Measurements from ENCODE around the gene RBMS3.

RBMS3 gene

DNA sequence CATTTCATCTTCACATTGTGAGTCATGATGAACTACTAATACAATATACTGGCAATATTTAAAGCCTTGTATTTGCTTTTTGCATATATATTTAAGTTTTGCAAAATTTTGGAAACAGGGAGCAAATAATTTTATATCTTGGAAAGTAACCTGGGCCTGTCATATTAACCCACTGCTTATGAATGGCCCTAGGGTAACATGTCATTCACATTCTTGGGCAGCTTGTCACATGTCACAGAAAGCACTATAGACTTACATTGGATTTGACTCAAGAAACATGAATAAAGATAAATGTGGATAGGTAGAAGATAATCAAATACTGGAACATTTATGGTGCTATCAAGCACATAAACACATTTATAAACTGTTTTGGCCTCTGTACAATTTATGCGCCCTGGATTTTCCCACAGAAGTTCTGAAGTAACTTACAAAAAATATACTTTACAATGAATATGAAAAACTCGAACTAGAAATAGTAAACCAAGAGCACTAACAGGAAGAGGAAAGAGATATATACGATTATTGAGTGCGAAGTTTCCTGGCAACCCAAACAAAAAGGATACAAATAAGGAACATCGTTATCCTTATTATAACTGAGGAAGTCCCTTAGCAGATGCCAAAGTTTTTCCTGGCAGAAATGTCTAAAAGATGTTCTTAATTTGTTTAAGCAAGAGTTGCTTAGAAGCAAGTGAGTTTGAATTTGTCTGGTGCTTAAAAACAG is 257.2 kb downstream of the RBMS3 start:
- DNase-seq = no peak

DNA sequence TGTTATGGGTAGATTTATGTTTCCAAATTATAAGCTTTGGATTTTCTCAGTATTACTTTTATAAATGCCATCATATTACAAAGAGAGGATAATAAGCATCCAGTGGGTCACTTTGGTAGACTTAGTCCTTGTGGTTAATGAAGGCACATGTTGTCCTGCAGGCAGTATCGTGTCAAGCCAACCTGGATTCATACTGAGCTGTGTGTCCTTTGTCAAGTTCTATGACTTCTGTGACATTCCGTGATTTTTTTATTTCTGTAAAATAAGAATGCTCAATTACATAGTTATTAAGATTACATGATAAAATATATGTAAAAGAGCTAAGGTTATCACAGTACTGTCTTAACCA is 257.7 kb downstream of the RBMS3 start:
- DNase-seq = no peak

DNA sequence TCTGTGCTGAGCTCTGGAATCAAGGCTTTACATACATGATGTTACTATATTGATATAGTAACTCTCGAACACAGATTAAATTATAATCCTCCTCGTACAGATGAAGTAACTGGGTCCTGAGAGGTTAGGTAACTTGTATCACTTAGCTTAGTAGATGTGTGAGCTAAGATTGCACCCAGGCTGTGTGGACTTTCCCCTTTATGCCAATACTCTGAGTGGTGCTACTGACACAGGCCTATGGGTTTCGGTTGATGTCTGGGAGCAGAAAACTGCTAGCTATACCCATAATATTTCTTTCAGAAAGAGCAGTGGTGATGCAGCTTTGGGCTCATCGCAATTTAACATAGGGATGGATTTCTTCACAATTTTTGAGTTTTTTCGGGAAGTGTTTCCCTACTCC is 259.7 kb downstream of the RBMS3 start:
- no peak for DNase-seq

DNA sequence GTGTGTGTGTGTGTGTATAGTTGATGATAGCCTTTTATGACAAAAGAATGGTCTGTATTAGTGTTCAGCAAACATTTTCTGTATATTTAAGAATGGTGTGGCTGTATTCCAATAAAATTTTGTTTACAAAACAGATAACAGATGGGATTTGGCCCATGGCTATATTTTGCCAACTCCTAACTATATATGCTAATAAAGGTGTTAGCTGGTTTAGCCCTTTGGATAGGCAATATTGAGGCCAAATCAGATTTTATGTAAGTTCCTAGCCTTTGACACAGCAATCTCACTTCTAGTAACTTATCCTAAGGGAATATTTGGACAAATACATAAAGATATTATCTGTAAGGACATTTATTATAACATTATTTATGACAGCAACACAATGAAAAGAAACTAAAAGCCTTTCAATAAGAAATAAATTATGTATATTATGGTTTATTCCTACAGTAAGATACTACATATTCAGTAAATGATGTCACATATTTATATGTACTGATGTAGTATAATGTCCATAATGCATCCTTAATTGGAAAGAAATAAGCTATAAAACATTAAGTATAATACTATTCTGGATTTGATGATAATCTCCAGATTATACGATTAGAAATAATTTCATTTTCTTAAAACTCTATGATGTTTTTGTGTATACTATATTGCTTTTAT is 264.0 kb downstream of the RBMS3 start:
- DNase-seq = no peak

DNA sequence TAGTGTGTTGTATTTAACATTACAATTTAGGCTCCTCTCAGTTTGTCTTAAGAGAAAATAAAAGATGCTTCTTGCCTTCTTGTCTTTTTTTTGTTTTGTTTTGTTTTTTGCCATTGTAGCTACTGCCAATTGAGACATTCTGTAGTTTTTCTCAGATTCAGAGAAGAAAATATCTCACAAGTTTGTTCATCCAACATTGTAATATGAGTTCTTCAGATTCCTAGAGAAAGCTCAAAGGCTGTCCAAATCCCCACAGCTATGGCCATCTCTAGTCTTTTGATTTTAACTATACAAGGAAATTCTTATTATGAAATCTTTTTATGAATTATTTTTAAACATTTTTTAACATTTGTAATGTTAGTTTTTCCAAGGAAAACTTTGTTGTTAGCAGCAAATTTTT is 264.7 kb downstream of the RBMS3 start:
- DNase-seq = no peak

DNA sequence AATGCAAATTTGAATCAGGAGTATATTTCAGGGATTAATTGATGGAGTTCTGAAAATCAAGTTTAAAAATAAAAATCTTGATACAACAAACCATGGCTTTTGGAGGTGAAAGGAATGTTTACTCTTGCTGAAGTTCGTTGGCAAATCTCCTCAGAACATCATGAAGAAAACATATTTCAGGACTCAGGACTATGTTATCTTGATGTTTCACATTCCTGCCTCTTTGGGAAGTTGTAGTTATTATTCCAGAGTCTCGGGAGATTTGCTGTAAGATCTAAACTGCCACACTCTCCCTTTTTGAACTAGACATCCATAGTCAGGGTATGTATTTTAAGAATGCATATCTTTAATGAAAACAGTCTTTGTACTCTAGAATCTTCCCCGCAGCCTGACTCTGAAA is 271.2 kb downstream of the RBMS3 start:
- no peak for DNase-seq

DNA sequence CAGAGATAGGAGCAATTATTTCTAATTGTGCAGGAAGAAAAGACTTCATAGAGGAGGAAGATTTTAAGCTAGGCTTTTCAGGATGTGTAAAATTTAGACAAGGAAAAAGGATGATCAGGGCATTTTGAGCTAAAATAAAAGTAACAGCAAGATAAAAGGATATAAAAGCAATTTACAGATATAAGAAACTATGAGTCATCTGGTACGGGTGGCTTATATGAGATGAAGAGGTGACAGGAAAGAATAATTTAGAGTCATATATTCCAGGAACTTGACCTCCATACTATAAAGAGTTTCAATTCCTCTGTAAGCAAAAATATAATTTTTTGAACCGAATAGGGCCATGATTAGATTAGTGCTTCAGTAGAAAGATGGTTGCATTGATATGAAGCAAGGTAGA is 273.7 kb downstream of the RBMS3 start:
- DNase-seq = no peak

DNA sequence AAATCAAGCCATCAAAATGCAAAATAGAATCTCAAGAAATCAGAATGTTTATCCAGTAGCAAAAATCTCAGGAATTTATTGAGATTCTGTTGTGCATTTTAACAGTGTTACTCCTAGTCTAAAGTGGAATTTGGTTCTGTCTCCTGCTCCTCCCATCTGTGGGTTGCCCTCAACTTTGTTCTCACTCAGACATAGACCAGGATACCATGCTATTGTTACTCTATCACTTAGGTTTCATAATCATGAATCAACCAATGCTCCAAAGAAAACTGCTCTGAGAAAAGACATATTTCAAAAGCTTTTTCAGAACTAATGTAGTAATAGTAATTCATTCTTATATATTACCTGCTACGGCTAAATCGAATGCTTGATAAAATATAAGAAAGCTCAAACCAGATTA is 274.7 kb downstream of the RBMS3 start:
- DNase-seq = no peak

DNA sequence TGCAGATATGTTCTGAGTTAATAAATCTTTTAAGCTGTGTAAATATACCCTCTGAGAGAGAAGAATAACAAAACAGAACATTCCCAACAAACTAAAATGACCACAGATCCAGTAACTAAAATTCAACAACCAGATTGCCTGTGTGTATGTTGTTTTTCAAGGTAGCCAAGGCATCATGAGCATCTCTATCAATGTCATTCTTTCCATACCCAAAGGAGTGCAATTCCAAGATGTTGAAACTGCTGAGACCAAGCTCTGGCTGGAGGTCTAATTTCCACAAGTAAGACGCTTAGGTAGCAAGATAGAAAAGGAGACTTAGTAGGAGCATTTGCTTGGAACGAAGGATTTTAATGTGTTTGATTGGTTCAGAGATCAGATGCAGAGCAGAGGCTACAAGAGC is 276.3 kb downstream of the RBMS3 start:
- no peak for DNase-seq

DNA sequence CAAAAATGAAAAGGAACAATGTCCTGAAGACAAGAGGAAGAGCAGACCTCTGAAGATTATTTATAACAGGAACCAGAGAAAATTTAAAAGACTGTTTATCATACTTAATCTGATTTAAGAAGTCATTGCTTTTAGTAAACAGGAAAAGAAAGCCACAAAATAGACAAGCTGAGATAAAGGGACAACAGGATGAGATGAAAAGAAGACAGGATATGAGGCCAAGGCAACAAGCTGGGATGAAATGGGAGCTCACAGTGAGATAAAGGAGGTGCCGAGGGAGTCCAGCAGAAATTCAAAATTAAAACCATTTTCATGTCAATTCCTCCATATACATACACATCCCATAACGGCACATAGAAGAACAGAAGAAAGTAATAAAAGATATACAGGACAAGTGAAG is 277.0 kb downstream of the RBMS3 start:
- DNase-seq = no peak

DNA sequence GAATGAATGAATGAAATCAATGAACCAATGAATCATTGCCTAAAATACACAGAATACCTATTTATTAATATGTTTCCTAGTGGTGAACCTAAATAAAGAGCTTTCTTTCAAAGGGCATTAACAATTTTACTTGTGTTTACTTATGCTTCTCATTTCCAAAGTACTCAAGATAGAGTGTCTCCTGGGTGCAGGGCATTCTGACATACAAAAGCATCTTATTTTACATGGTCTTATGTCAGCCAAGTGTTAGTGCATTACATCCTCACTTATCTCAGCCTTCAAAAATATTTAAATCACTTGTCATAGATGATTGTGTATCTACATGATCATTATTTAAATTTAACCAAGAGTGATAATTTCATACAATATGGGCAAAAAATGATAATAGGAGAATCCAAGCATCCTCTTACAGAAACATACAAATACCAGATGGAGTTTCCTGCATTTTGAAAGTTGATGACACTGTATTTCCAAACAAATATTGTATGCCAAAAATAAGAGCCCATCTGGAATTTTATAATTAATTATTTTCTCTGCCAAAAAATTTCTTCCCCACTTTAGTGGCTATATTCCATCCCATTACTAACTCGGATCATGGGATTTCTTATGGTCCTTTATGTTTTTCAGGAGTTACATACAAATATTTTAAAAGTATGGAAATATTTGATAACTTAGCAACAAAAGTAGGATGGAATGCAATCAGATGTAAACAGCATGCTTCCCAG is 279.0 kb downstream of the RBMS3 start:
- DNase-seq = no peak

DNA sequence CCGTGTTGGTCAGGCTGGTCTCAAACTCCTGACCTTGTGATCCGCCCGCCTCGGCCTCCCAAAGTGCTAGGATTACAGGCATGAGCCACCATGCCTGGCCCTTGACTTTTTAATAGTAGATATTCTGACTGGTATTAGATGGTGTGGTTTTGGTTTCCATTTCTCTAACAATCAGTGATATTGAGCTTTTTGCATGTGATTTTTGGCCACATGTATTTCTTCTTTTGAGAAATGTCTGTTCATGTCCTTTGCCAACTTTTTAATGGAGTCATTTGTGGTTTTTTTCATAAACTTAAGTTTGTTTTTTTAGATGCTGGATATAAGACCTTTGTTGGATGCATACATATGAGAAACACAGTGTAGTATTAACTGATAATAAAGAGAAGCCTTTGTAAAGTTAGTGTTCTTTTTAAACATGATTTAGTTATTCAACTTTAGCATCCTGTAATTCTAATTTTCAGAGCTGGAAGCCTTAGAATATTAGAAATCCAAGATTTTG is 280.8 kb downstream of the RBMS3 start:
- no peak for DNase-seq

DNA sequence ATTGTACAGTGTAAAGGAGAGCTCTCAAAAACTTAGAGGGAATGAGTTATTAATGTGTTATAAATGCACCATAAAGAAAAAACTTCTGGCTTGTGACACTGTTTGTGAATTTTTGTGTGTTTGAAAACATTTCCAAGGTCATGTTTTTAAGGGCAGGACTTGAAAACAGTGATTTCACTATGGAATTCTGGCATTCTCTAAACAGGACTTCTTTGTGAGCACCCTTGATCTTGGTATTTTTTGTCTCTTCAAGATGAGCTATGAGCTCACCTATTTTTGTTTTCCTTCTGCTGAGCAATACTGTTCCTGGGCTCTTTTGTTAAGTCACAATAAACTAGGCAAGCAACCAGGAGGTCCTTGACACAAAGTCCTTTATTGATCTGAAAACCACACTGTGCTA is 284.4 kb downstream of the RBMS3 start:
- DNase-seq = no peak

DNA sequence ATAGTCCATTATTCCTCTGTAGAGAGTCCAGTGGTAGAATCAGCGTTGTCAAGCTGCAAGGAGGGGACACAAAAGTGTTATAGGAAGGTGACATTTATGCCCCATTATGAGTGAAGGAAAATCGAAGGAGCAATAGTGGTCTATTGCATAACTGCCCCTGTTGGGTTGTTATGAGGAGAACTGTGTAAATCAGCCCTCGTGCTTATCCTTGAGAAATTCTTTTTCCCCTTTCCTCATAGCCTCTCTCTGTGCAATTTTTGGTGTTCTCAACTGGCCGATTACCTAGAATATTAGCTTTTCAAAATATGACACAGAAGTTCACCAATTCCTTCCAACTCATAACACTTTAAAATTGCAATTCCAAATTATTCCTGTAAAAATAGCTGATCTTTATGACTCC is 286.6 kb downstream of the RBMS3 start:
- DNase-seq = no peak

DNA sequence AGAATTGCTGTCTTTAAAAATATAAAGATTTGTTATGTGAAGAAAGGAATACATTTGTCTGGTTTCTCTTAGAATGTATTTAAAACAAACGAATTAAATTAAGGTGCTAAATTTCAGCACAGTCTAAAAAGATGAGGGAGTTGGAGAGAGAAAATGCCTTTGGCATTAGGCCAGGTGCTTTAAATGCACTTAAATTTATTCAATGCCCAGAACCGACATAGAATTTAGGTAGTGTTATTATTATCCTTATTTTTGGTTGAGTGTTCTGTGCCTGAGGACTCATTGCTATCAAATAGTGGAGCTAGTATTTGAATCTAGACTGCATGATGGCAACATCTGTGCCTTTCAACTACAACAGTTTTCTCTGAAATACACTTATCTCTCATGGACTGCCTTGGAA is 287.5 kb downstream of the RBMS3 start:
- no peak for DNase-seq

DNA sequence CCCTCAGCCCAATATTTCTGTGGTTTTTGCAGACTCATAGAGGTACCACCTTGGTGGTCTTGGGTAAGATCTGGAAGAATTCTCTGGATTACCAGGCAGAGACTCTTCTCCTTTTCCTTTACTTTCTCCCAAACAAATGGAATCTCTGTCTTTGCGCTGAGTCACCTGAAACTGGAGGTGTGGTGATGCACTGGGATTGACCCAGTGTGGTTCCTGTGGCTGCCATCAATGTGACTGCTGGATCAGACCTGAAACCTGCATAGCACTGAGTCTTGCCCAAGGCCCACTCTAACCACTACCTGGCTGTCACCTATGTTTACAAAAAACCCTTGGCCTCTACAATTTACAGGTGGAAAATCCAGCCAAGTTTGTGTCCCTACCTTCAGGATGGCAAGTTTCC is 295.3 kb downstream of the RBMS3 start:
- no peak for DNase-seq

DNA sequence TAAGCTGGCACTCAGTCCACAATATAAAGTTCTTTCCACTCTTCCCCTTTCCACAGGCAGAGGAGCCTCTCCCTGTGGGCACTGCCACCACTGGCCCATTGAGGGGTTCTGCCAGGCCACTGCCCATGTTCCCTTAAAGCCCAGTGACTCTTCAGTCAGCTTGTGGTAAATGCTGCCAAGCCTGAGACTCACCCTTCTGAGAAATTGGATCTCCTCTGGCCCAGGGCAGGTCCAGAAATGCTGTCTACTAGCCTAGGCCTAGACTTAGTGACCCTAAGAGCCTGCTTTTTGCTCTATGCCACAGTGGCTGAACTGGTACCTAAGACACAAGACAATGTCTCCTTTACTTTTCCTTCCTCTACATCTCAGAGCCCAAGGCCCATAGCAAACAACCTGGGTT is 295.8 kb downstream of the RBMS3 start:
- DNase-seq = no peak

DNA sequence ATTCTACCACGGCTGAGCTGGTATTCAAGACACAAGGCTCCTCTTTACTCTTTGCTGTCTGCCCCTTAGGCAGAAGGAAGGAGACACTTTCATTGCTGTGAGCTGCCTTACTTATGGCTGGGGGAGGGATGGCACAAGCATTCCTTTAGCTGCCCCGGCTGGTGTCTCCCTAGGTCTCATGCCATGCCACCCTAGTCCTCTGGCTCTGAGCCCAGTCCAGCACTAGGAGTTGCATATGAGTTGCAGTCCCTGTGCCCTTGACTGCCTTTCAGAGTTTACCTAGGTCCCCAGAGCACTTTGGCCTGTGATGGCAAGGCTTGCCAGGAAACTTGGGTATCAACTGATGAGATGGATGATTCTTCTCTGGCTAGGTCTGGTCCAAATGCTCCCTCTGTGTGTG is 296.4 kb downstream of the RBMS3 start:
- no peak for DNase-seq

DNA sequence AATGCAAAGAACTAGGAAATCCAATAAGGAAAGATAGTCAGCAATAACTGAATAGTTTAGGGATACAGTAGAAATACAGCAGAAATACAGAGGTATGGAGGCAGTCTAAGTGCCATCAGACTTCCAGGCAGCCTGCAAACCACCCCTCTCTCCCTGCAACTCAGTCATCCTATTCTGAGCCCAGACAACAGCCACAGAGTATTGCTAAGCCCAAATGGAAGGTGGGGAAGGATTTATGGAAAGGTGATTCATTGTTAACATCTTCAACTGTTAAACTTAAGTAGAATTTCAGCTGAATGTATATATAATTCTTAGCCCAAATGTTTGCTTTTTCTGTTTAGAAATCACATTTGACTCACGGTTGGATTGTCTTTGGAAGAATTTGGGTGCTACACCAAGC is 300.4 kb downstream of the RBMS3 start:
- DNase-seq = no peak

DNA sequence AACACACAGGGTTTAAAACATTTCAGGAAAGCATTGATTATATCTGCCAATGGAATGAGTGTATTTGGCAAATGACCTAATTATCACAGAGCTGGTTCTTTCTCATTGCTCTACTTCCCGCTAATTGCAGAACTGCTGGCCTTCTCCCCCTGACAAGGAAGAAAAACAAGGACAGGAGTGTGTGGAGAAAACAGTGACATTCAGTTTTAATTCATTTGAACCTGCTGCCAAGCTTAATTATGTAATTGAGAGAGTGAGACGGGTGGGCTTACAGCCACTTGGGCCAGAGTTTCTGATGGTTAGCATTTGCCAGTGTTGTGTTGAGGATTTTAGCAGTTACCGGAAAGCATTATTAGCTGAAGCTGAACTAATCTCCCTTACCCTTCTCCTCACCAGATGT is 301.4 kb downstream of the RBMS3 start:
- no peak for DNase-seq

DNA sequence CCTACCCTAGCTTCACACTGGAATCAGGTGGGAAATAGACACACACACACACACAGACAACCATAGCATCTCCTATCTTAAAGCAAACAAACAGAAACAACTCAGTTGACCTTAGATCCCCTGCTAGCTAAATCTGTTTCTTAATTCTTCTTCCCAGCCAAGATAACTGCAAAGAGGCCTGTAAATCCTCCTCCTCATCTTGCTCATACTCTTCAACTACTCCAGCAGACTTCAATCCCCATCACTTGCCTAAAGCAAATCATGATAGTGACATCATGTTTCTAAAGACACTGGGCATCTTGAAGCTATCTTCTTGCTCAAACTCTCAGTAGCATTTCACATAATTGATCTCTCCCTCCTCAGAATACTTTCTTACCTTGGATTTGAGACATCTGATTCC is 303.0 kb downstream of the RBMS3 start:
- no peak for DNase-seq

DNA sequence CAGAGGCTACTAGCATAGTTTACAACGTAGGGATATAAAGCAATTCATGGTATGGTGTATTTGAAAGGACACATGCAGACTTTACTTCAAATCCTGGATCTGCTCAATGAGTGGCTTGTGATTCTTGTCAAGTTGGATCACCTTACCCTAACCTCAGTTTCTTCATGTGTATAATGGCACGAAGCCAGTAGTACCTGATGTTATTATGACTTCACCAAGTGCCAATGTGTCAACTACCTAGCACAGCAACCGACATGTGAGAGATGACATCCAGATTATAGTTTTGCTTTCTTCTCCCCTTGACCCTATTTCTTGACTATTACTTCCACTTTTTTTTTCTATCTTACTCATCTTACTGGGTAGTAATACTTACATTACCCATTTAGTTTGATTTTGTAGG is 304.5 kb downstream of the RBMS3 start:
- no peak for DNase-seq

DNA sequence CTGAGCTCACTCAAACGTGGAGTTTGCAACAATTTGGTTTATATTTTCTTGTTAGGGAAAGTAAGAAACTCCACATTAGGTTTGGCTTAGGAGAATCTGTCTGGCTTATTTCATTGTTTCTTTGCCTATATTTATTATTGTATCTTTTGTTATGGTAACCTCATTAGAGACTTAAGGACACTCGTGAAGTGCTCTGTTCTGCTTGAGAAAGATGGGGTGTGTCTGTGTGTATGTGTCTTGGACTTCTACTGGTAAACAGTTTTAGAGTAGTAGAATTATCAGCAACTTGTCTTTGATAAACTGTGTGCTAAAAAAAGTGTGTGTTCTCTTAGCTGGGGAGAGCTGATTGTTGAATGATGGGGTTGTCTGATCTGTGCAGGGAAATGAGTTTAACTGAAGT is 306.5 kb downstream of the RBMS3 start:
- no peak for DNase-seq

DNA sequence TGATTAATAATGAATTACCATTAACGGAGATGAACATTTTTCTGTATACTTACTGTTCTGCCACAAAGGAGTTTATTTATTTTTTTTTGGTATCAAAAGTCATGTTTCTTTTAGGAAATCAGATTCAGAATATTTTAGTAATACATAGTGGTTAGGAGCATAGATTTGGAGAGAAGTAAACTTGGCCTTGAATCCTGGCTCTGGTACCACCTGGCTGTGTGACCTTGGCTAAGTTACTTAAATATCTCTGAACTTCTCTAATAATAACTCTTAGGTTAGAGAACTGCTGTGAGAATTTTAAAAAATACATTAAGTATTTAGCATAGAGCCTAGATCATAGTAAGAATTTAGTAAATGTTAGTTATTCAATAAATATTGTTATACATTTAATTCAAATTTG is 309.1 kb downstream of the RBMS3 start:
- DNase-seq = no peak

Measured in NCI-H1436 (cell line).